Upper lobe of left lung (tissue), 6 donors: Measurements from ENCODE around the gene KRT1. TPM values are rescaled to one million over a fixed set of nuclear protein-coding genes. Genes with fewer than 3 reads are reported as not detected.
"Not testable (repeated sequence)": the region's sequence is repeated elsewhere in the genome, so short reads cannot be mapped to it uniquely, and the experiment has no call there.

Experiments
- ATAC-seq, 2 donors: fragments of 200-7000 bp; cut with Tn5 transposase; one replicate each; pipeline ENCODE4 v1.9.1; 2022; ENCODE audit warnings: mild to moderate bottlenecking in 2 of 2, moderate library complexity in 2 of 2; ENCODE audit not compliant: low FRiP score in 2 of 2
- DNase-seq, 2 donors: peaks; one replicate each; pipeline ENCODE4 v3.0.0-alpha.2; 2019 to 2020
- H3K27ac ChIP-seq, 4 donors: fragments of 200-600 bp; sonication (generic); one replicate each; pipeline ENCODE4 v1.5.1; 2016 to 2019
- H3K27me3 ChIP-seq, 4 donors: fragments of 200-600 bp; sonication (generic); one replicate each; pipeline ENCODE4 v1.5.1; 2017 to 2019
- H3K36me3 ChIP-seq, 4 donors: fragments of 200-600 bp; sonication (generic); one replicate each; pipeline ENCODE4 v1.5.1; 2016 to 2019
- H3K4me1 ChIP-seq, 4 donors: fragments of 200-600 bp; sonication (generic); one replicate each; pipeline ENCODE4 v1.5.1; 2018 to 2019
- H3K4me3 ChIP-seq, 4 donors: fragments of 200-600 bp; sonication (generic); one replicate each; pipeline ENCODE4 v1.5.1; 2017 to 2019; ENCODE audit warnings: mild to moderate bottlenecking in 2 of 4, moderate library complexity in 1 of 4
- H3K9me3 ChIP-seq, 4 donors: fragments of 200-600 bp; sonication (generic); one replicate each; pipeline ENCODE4 v1.5.1; 2018 to 2019
- CTCF ChIP-seq, 6 experiments: fragments of 450-650 bp in 4 of 6; fragments of 200-600 bp in 2 of 6; sonication (generic) in 2 of 6; IDR thresholded peaks; one replicate each; pipeline ENCODE4 v1.5.1; 2016 to 2019; ENCODE audit warnings: antibody characterized with exemption in 6 of 6
- EP300 ChIP-seq, 4 donors: sonication (generic); formaldehyde crosslinking; IDR thresholded peaks; one replicate each; pipeline ENCODE4 v1.5.1; 2017; ENCODE audit warnings: antibody characterized with exemption in 4 of 4, control low read depth in 2 of 4
- POLR2A ChIP-seq, 4 donors: fragments of 450-650 bp; IDR thresholded peaks; one replicate each; pipeline ENCODE4 v1.5.1; 2016 to 2017; ENCODE audit warnings: antibody characterized with exemption in 4 of 4, mild to moderate bottlenecking in 2 of 4
- POLR2AphosphoS5 ChIP-seq, 2 donors: sonication (generic); formaldehyde crosslinking; IDR thresholded peaks; one replicate each; pipeline ENCODE4 v1.5.1; 2017; ENCODE audit warnings: antibody characterized with exemption in 2 of 2
- WGBS, 2 donors: methylation state at CpG; one replicate each; pipeline ENCODE4 v1.1.5; 2017 to 2018; 5-methylcytosine and 5-hydroxymethylcytosine counted together
- total RNA-seq, 6 donors: library from RNA; depleted of rRNA in 4 of 6; stranded (reverse); fragments of >200 nt in 4 of 6; gene quantifications; one replicate each; pipeline versions ENCODE4 v1.1.0 to v1.2.1, GENCODE V29; 2016 to 2021
- donor health status: DM: no; HTN: no; CAD: no; lungs with moderate emphysema.
- donor health status: DM: no; HTN: yes; CAD: no; lungs with severe emphysema.

The KRT1 gene
- total RNA-seq, 6 donors from 2014 or later = 0.37 to 2.4 TPM; not detected in 4

GRCh38 chr12:52672321-52672933, 7.8 kb downstream of the KRT1 start:
- H3K4me3 ChIP-seq = no peak overlapping the region
- no peaks in the 10 kb centered on the region for H3K36me3 ChIP-seq
- no peaks in the 10 kb centered on the region for H3K27me3 ChIP-seq
- H3K9me3 ChIP-seq = no peaks in the 10 kb centered on the region
- H3K4me1 ChIP-seq = no peaks in the 10 kb centered on the region
- no peak overlapping the region for H3K27ac ChIP-seq
- TF ChIP-seq CTCF (IDR thresholded peaks at IDR 0.05) (no peak), POLR2A (IDR thresholded peaks at IDR 0.05) (no peak), EP300 (IDR thresholded peaks at IDR 0.05) (no peak)
- DNase-seq = no peak
- WGBS, 2 donors = 59 to 69% methylated on average over 2 of the region's 2 CpGs
- no peak for ATAC-seq

GRCh38 chr12:52670961-52671360, 9.2 kb downstream of the KRT1 start:
- ATAC-seq (no peak), DNase-seq (no peak)
- H3K4me1 ChIP-seq = no peaks in the 10 kb centered on the region
- no peaks in the 10 kb centered on the region for H3K9me3 ChIP-seq
- H3K4me3 ChIP-seq = no peak overlapping the region
- no peaks in the 10 kb centered on the region for H3K36me3 ChIP-seq
- no peaks in the 10 kb centered on the region for H3K27me3 ChIP-seq
- no peak overlapping the region for H3K27ac ChIP-seq
- WGBS, 2 donors = 92 to 93% methylated on average over 3 of the region's 3 CpGs
- TF ChIP-seq EP300 (IDR thresholded peaks at IDR 0.05) (no peak), POLR2AphosphoS5 (IDR thresholded peaks at IDR 0.05) (no peak), POLR2A (IDR thresholded peaks at IDR 0.05) (no peak)

- ATAC-seq = no peak
- WGBS, 2 donors = 87% methylated on average over 4 of the region's 4 CpGs
- DNase-seq = no peak
- Histone ChIP-seq H3K27ac (no peak overlapping the region), H3K36me3 (no peaks in the 10 kb centered on the region), H3K4me3 (no peak overlapping the region), H3K9me3 (no peaks in the 10 kb centered on the region), H3K4me1 (no peaks in the 10 kb centered on the region), H3K27me3 (no peaks in the 10 kb centered on the region)
- TF ChIP-seq POLR2AphosphoS5 (IDR thresholded peaks at IDR 0.05) = no peak
- TF ChIP-seq CTCF (IDR thresholded peaks at IDR 0.05) = no peak
- TF ChIP-seq POLR2A (IDR thresholded peaks at IDR 0.05) = no peak
- TF ChIP-seq EP300 (IDR thresholded peaks at IDR 0.05) = no peak
These were observed 9.7 kb downstream of the KRT1 start for GRCh38 chr12:52670506-52670905.

GRCh38 chr12:52669941-52670340, 10.3 kb downstream of the KRT1 start:
- H3K4me3 ChIP-seq, ATAC-seq, H3K27me3 ChIP-seq, H3K9me3 ChIP-seq, H3K4me1 ChIP-seq, H3K27ac ChIP-seq, DNase-seq, H3K36me3 ChIP-seq: not testable (repeated sequence)
- WGBS, 2 donors = 86 to 91% methylated on average over 3 of the region's 3 CpGs

GRCh38 chr12:52669426-52669825, 10.8 kb downstream of the KRT1 start:
- no peaks in the 10 kb centered on the region for H3K36me3 ChIP-seq
- no peak overlapping the region for H3K4me3 ChIP-seq
- ATAC-seq = no peak

More at GRCh38 chr12:52669426-52669825, 10.8 kb downstream of the KRT1 start:
- TF ChIP-seq EP300 (IDR thresholded peaks at IDR 0.05) = no peak
- no peak for TF ChIP-seq POLR2AphosphoS5 (IDR thresholded peaks at IDR 0.05)
- TF ChIP-seq POLR2A (IDR thresholded peaks at IDR 0.05) = no peak
- TF ChIP-seq CTCF (IDR thresholded peaks at IDR 0.05) = no peak
- no peak for DNase-seq
- no peaks in the 10 kb centered on the region for H3K9me3 ChIP-seq
- no peaks in the 10 kb centered on the region for H3K27me3 ChIP-seq
- no peak overlapping the region for H3K27ac ChIP-seq
- no peaks in the 10 kb centered on the region for H3K4me1 ChIP-seq
